H9 (cell line): Measurements from ENCODE around the gene RERE. TPM values are rescaled to one million over a fixed set of nuclear protein-coding genes. Genes with fewer than 3 reads are reported as not detected.

Experiments used
- DNase-seq: peaks from one replicate; pipeline ENCODE4 v3.0.0-alpha.2; 2017
- H2AFZ ChIP-seq: one replicate; pipeline ENCODE4 v1.6.1; 2013; ENCODE audit warnings: mild to moderate bottlenecking, low read length, control low read depth, moderate library complexity
- H2AK5ac ChIP-seq: 2 replicates; pipeline ENCODE4 v1.6.1; 2013; ENCODE audit warnings: low read length, control low read depth, mixed read lengths; ENCODE audit not compliant: insufficient read length
- H2BK120ac ChIP-seq: one replicate; pipeline ENCODE4 v1.6.1; 2013; ENCODE audit warnings: low read depth, mild to moderate bottlenecking, low read length, control low read depth, inconsistent platforms; ENCODE audit not compliant: poor library complexity, severe bottlenecking
- H2BK12ac ChIP-seq: 2 replicates; pipeline ENCODE4 v1.6.1; 2013; ENCODE audit warnings: low read length, control low read depth, mixed read lengths, low read depth; ENCODE audit not compliant: insufficient read length
- H2BK15ac ChIP-seq: 2 replicates; pipeline ENCODE4 v1.6.1; 2013; ENCODE audit warnings: low read depth, low read length, control low read depth
- H2BK20ac ChIP-seq: one replicate; pipeline ENCODE4 v1.6.1; 2013; ENCODE audit warnings: low read depth, mild to moderate bottlenecking, low read length, control low read depth, inconsistent platforms; ENCODE audit not compliant: poor library complexity, severe bottlenecking
- H2BK5ac ChIP-seq: 2 replicates; pipeline ENCODE4 v1.6.1; 2013; ENCODE audit warnings: low read length, control low read depth, mixed read lengths; ENCODE audit not compliant: insufficient read length
- H3K14ac ChIP-seq: 2 replicates; pipeline ENCODE4 v1.6.1; 2013; ENCODE audit warnings: low read length, control low read depth; ENCODE audit not compliant: insufficient read depth
- H3K18ac ChIP-seq: 2 replicates; pipeline ENCODE4 v1.6.1; 2013; ENCODE audit warnings: low read depth, mild to moderate bottlenecking, mixed read lengths, low read length, control low read depth; ENCODE audit not compliant: insufficient read length
- H3K23ac ChIP-seq: 2 replicates; pipeline ENCODE4 v1.6.1; 2013; ENCODE audit warnings: low read length, control low read depth, mixed read lengths, low read depth; ENCODE audit not compliant: insufficient read length
- H3K23me2 ChIP-seq: 2 replicates; pipeline ENCODE4 v1.6.1; 2013; ENCODE audit warnings: low read depth, mild to moderate bottlenecking, mixed read lengths, low read length, control low read depth; ENCODE audit not compliant: insufficient read length, poor library complexity, severe bottlenecking
- H3K27ac ChIP-seq: 2 replicates; pipeline ENCODE4 v1.5.1; 2013; ENCODE audit warnings: low read length, control low read depth, mixed read lengths, low read depth; ENCODE audit not compliant: insufficient read length
- H3K27me3 ChIP-seq: 2 replicates; pipeline ENCODE4 v1.6.1; 2013; ENCODE audit warnings: low read length, control low read depth, inconsistent platforms; ENCODE audit not compliant: insufficient read depth
- H3K4ac ChIP-seq: 2 replicates; pipeline ENCODE4 v1.6.1; 2013; ENCODE audit warnings: low read depth, mild to moderate bottlenecking, control low read depth, inconsistent platforms, low read length, moderate library complexity
- H3K4me1 ChIP-seq: 2 replicates; pipeline ENCODE4 v1.6.1; 2013; ENCODE audit warnings: low read length, control low read depth, inconsistent platforms; ENCODE audit not compliant: insufficient read depth
- H3K4me2 ChIP-seq: 2 replicates; pipeline ENCODE4 v1.6.1; 2013; ENCODE audit warnings: low read length, control low read depth, mixed read lengths; ENCODE audit not compliant: insufficient read length, insufficient read depth
- H3K56ac ChIP-seq: 2 replicates; pipeline ENCODE4 v1.6.1; 2013; ENCODE audit warnings: low read depth, mild to moderate bottlenecking, mixed read lengths, low read length, control low read depth; ENCODE audit not compliant: insufficient read length
- H3K79me1 ChIP-seq: 2 replicates; pipeline ENCODE4 v1.6.1; 2013; ENCODE audit warnings: low read depth, mild to moderate bottlenecking, moderate library complexity, low read length, control low read depth, inconsistent platforms; ENCODE audit not compliant: insufficient read depth, poor library complexity, severe bottlenecking
- H3K79me2 ChIP-seq: 2 replicates; pipeline ENCODE4 v1.6.1; 2013; ENCODE audit warnings: low read length, control low read depth, inconsistent platforms; ENCODE audit not compliant: insufficient read depth
- H3K9ac ChIP-seq: 2 replicates; pipeline ENCODE4 v1.6.1; 2013; ENCODE audit warnings: low read length, control low read depth, mixed read lengths; ENCODE audit not compliant: insufficient read length; ENCODE audit errors: extremely low read depth
- H3K9me3 ChIP-seq: one replicate; pipeline ENCODE4 v1.6.1; 2013; ENCODE audit warnings: low read depth, low read length, inconsistent platforms; ENCODE audit not compliant: control insufficient read depth
- H3T11ph ChIP-seq: one replicate; pipeline ENCODE4 v1.6.1; 2013; ENCODE audit warnings: mild to moderate bottlenecking, low read length, control low read depth, inconsistent platforms
- H4K20me1 ChIP-seq: one replicate; pipeline ENCODE4 v1.6.1; 2013; ENCODE audit not compliant: control insufficient read depth, insufficient read length, insufficient read depth
- H4K5ac ChIP-seq: 2 replicates; pipeline ENCODE4 v1.6.1; 2013; ENCODE audit warnings: low read depth, mild to moderate bottlenecking, mixed read lengths, low read length, control low read depth; ENCODE audit not compliant: insufficient read length
- H4K8ac ChIP-seq: replicated peaks from 2 replicates; pipeline ENCODE4 v1.6.1; 2013; ENCODE audit warnings: low read length, control low read depth, mixed read lengths, low read depth; ENCODE audit not compliant: insufficient read length
- H4K91ac ChIP-seq: 2 replicates; pipeline ENCODE4 v1.6.1; 2013; ENCODE audit warnings: low read depth, mild to moderate bottlenecking, moderate library complexity, mixed read lengths, low read length, control low read depth; ENCODE audit not compliant: insufficient read length
- H3K27ac Mint-ChIP-seq, 3 experiments: 2 replicates in 2 of 3; 3 replicates in 1 of 3; pipeline ENCODE4 v1.8.0; 2020 to 2021; ENCODE audit warnings: mixed read lengths in 3 of 3, mild to moderate bottlenecking in 1 of 3, moderate library complexity in 1 of 3
- H3K27me3 Mint-ChIP-seq: 2 replicates; pipeline ENCODE4 v1.8.0; 2021; ENCODE audit warnings: low read depth, mild to moderate bottlenecking, moderate library complexity, mixed read lengths
- H3K36me3 Mint-ChIP-seq, 3 experiments: 2 replicates in 2 of 3; 3 replicates in 1 of 3; pipeline ENCODE4 v1.8.0; 2020 to 2021; ENCODE audit warnings: low read depth in 3 of 3, mixed read lengths in 3 of 3; ENCODE audit not compliant: insufficient read depth in 1 of 3
- H3K4me1 Mint-ChIP-seq, 2 experiments: 2 replicates each; pipeline ENCODE4 v1.8.0; 2020; ENCODE audit warnings: mixed read lengths in 2 of 2
- H3K4me3 Mint-ChIP-seq, 2 experiments: 2 replicates in 1 of 2; 3 replicates in 1 of 2; pipeline ENCODE4 v1.8.0; 2020 to 2021; ENCODE audit warnings: mild to moderate bottlenecking in 2 of 2, mixed read lengths in 2 of 2, moderate library complexity in 1 of 2
- H3K9me3 Mint-ChIP-seq, 2 experiments: 2 replicates in 1 of 2; 3 replicates in 1 of 2; pipeline ENCODE4 v1.8.0; 2020; ENCODE audit warnings: mild to moderate bottlenecking in 2 of 2, mixed read lengths in 2 of 2, moderate library complexity in 1 of 2
- WGBS: extraction: QIAGEN DNeasy Blood & Tissue Kit; methylation state at CpG from one replicate; pipeline ENCODE4 v1.1.7; 2013; ENCODE audit warnings: missing lambda C conversion rate, low lambda C conversion rate, mixed read lengths; ENCODE audit not compliant: insufficient read length; ENCODE audit errors: extremely low coverage; 5-methylcytosine and 5-hydroxymethylcytosine counted together
- total RNA-seq: library from RNA; stranded (reverse); gene quantifications from 2 replicates; pipeline ENCODE4 v1.2.1, GENCODE V29; 2021
- TF ChIP-seq, protein P1 (sequence below): fragments of 200-600 bp; sonication (generic); conservative IDR thresholded peaks from 3 replicates; pipeline ENCODE4 v1.8.0; 2021; ENCODE audit warnings: antibody characterized with exemption, mild to moderate bottlenecking

The RERE gene
- total RNA-seq, 1 experiment from 2014 or later = 103 TPM

DNA sequence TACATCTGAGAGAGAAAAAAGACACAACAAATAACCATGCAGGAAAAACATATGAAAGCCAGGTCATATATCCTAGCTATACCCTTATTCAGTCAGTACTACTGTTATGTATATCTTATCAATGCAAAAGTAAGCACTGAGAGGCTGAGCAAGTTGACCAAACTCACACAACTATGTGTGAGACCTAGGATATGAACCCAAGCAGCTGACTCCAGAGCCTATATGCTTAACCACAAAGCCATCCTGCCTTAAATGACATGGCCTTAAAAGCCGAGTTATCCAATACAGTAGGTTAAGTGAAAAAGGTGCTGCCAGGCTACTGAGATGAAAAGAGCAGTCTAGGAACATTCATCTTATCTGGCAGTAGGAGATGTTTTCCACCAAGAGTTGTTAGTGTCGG lies 151.6 kb downstream of the RERE start:
- Histone ChIP-seq H3K18ac (no peak overlapping the region), H3K9ac (no peak overlapping the region), H3K23ac (no peak overlapping the region), H2BK120ac (no peak overlapping the region), H4K20me1 (no peaks in the 10 kb centered on the region), H3K14ac (no peak overlapping the region), H3K27ac (no peak overlapping the region), H3K79me1 (peaks cover 3% of the 10 kb centered on the region), H2BK15ac (no peak overlapping the region), H3K4me2 (no peak overlapping the region), H2AK5ac (no peak overlapping the region), H3T11ph (no peak overlapping the region), H2BK20ac (no peak overlapping the region), H3K27me3 (no peaks in the 10 kb centered on the region), H2AFZ (no peak overlapping the region), H4K8ac (no peak overlapping the region), H3K56ac (no peak overlapping the region), H2BK12ac (no peak overlapping the region), H4K91ac (no peak overlapping the region), H3K9me3 (no peaks in the 10 kb centered on the region), H3K23me2 (no peaks in the 10 kb centered on the region), H3K4ac (no peak overlapping the region), H3K79me2 (peaks cover 72% of the 10 kb centered on the region), H2BK5ac (no peak overlapping the region), H4K5ac (no peak overlapping the region), H3K4me1 (peaks cover 27% of the 10 kb centered on the region)
- WGBS = no CpG with 5 or more reads among the region's 2 CpGs
- no peaks in the 10 kb centered on the region for H3K36me3 Mint-ChIP-seq
- no peak overlapping the region for H3K27ac Mint-ChIP-seq
- no peak overlapping the region for H3K4me3 Mint-ChIP-seq
- H3K27me3 Mint-ChIP-seq = no peaks in the 10 kb centered on the region
- H3K9me3 Mint-ChIP-seq = no peaks in the 10 kb centered on the region
- TF ChIP-seq, protein P1, sequence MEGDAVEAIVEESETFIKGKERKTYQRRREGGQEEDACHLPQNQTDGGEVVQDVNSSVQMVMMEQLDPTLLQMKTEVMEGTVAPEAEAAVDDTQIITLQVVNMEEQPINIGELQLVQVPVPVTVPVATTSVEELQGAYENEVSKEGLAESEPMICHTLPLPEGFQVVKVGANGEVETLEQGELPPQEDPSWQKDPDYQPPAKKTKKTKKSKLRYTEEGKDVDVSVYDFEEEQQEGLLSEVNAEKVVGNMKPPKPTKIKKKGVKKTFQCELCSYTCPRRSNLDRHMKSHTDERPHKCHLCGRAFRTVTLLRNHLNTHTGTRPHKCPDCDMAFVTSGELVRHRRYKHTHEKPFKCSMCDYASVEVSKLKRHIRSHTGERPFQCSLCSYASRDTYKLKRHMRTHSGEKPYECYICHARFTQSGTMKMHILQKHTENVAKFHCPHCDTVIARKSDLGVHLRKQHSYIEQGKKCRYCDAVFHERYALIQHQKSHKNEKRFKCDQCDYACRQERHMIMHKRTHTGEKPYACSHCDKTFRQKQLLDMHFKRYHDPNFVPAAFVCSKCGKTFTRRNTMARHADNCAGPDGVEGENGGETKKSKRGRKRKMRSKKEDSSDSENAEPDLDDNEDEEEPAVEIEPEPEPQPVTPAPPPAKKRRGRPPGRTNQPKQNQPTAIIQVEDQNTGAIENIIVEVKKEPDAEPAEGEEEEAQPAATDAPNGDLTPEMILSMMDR = no peak
- no peak for DNase-seq
- peaks cover 24 to 30% of the 10 kb centered on the region in 2 experiments for H3K4me1 Mint-ChIP-seq
